IMR-90 (cell line): Measurements from ENCODE around the gene SRCIN1. TPM values are rescaled to one million over a fixed set of nuclear protein-coding genes. Genes with fewer than 3 reads are reported as not detected.

Experiments
- ATAC-seq: fragments of 200-7000 bp; cut with Tn5 transposase; 2 replicates; pipeline ENCODE4 v1.9.1; 2020; ENCODE audit warnings: low read depth, mild to moderate bottlenecking, moderate library complexity
- BruUV-seq: library from RNA; stranded (reverse); fragments of 400-500 nt; replicated peaks from 2 replicates; lab custom pipeline; 2021; lab: Mats Ljungman, UMichigan
- CTCF ChIA-PET: fragments of 300-600 bp; formaldehyde crosslinking; extraction: SDS; loops from one replicate; lab custom pipeline; 2021; ENCODE audit warnings: antibody characterized with exemption; lab: Yijun Ruan, JAX
- POLR2A ChIA-PET: fragments of 300-600 bp; sonication (Branson Sonifier 250); formaldehyde crosslinking; loops from one replicate; lab custom pipeline; 2022; ENCODE audit warnings: antibody characterized with exemption; ENCODE audit not compliant: unreplicated experiment; lab: Charles Lee
- DNase-seq: peaks from one replicate; pipeline ENCODE4 v3.0.0; 2013
- H2AFZ ChIP-seq: replicated peaks from 2 replicates; pipeline ENCODE3; 2013; ENCODE audit warnings: low read length, mild to moderate bottlenecking; ENCODE audit not compliant: poor library complexity
- H2AK5ac ChIP-seq: 2 replicates; pipeline ENCODE4 v1.6.1; 2013; ENCODE audit warnings: low read depth, low read length, inconsistent platforms
- H2AK9ac ChIP-seq: replicated peaks from 2 replicates; pipeline ENCODE3; 2013; ENCODE audit warnings: mild to moderate bottlenecking, low read depth, low read length, moderate library complexity; ENCODE audit not compliant: poor library complexity
- H2BK120ac ChIP-seq: 2 replicates; pipeline ENCODE4 v1.6.1; 2013; ENCODE audit warnings: low read depth, low read length, inconsistent platforms
- H2BK15ac ChIP-seq: 3 replicates; pipeline ENCODE4 v1.6.1; 2013; ENCODE audit warnings: low read depth, low read length, inconsistent platforms
- H2BK20ac ChIP-seq: 2 replicates; pipeline ENCODE4 v1.6.1; 2013; ENCODE audit warnings: low read depth, mild to moderate bottlenecking, inconsistent platforms, low read length, moderate library complexity
- H2BK5ac ChIP-seq: 2 replicates; pipeline ENCODE4 v1.6.1; 2013; ENCODE audit warnings: mild to moderate bottlenecking, low read depth, low read length, inconsistent platforms; ENCODE audit not compliant: poor library complexity, severe bottlenecking
- H3K14ac ChIP-seq: replicated peaks from 2 replicates; pipeline ENCODE4 v1.6.1; 2013; ENCODE audit warnings: low read depth, low read length, inconsistent platforms
- H3K18ac ChIP-seq: 2 replicates; pipeline ENCODE4 v1.6.1; 2013; ENCODE audit warnings: low read depth, low read length, control low read depth
- H3K23ac ChIP-seq: 2 replicates; pipeline ENCODE4 v1.6.1; 2013; ENCODE audit warnings: low read depth, low read length, inconsistent platforms
- H3K27ac ChIP-seq: 2 replicates; pipeline ENCODE4 v1.5.1; 2013; ENCODE audit warnings: mild to moderate bottlenecking, control low read depth, low read length; ENCODE audit not compliant: insufficient read depth
- H3K27me3 ChIP-seq: 2 replicates; pipeline ENCODE4 v1.6.1; 2013; ENCODE audit warnings: low read length; ENCODE audit not compliant: control insufficient read depth, insufficient read depth
- H3K36me3 ChIP-seq: 2 replicates; pipeline ENCODE4 v1.6.1; 2013; ENCODE audit warnings: low read length, mixed read lengths; ENCODE audit not compliant: control insufficient read depth, insufficient read depth
- H3K4ac ChIP-seq: 2 replicates; pipeline ENCODE4 v1.6.1; 2013; ENCODE audit warnings: low read depth, low read length, inconsistent platforms
- H3K4me1 ChIP-seq: 2 replicates; pipeline ENCODE4 v1.6.1; 2013; ENCODE audit warnings: low read length, mixed read lengths; ENCODE audit not compliant: control insufficient read depth, insufficient read depth
- H3K4me2 ChIP-seq: 2 replicates; pipeline ENCODE4 v1.6.1; 2013; ENCODE audit warnings: low read depth, mild to moderate bottlenecking, control low read depth, low read length, moderate library complexity
- H3K4me3 ChIP-seq: 2 replicates; pipeline ENCODE4 v1.5.1; 2013; ENCODE audit warnings: low read depth, mild to moderate bottlenecking, control low read depth, low read length, moderate library complexity; ENCODE audit not compliant: insufficient read depth
- H3K56ac ChIP-seq: 2 replicates; pipeline ENCODE4 v1.6.1; 2013; ENCODE audit warnings: low read length, inconsistent platforms; ENCODE audit not compliant: insufficient read depth; ENCODE audit errors: extremely low read depth
- H3K79me1 ChIP-seq, 2 experiments: 2 replicates each; pipeline ENCODE4 v1.6.1; 2013; ENCODE audit warnings: low read length in 2 of 2, inconsistent platforms in 1 of 2, low read depth in 1 of 2
- H3K9ac ChIP-seq: 2 replicates; pipeline ENCODE4 v1.6.1; 2013; ENCODE audit warnings: low read depth, low read length, control low read depth
- H3K9me1 ChIP-seq: 2 replicates; pipeline ENCODE4 v1.6.1; 2013; ENCODE audit warnings: low read length, inconsistent platforms; ENCODE audit not compliant: insufficient read depth
- H3K9me3 ChIP-seq: 2 replicates; pipeline ENCODE4 v1.6.1; 2013; ENCODE audit warnings: low read length; ENCODE audit not compliant: control insufficient read depth, insufficient read depth
- H4K20me1 ChIP-seq: 2 replicates; pipeline ENCODE4 v1.6.1; 2013; ENCODE audit warnings: low read length, inconsistent platforms; ENCODE audit not compliant: insufficient read depth
- H4K5ac ChIP-seq: 2 replicates; pipeline ENCODE4 v1.6.1; 2013; ENCODE audit warnings: mild to moderate bottlenecking, low read depth, low read length, control low read depth
- H4K8ac ChIP-seq, 2 experiments: 2 replicates each; pipeline ENCODE4 v1.6.1; 2013; ENCODE audit warnings: low read depth in 2 of 2, low read length in 2 of 2, control low read depth in 1 of 2, inconsistent platforms in 1 of 2
- H4K91ac ChIP-seq: 2 replicates; pipeline ENCODE4 v1.6.1; 2013; ENCODE audit warnings: low read depth, low read length, inconsistent platforms; ENCODE audit not compliant: insufficient read depth
- BHLHE40 ChIP-seq: fragments of 150-350 bp; IDR thresholded peaks from 2 replicates; pipeline ENCODE4 v1.6.1; 2016; ENCODE audit warnings: mild to moderate bottlenecking, low read depth, low read length
- CEBPB ChIP-seq: IDR thresholded peaks from 2 replicates; pipeline ENCODE4 v1.6.1; 2012; ENCODE audit warnings: low read depth, low read length, improper control_type of control experiment
- CHD1 ChIP-seq: IDR thresholded peaks from 2 replicates; pipeline ENCODE4 v1.6.1; 2012; ENCODE audit warnings: low read depth, low read length, improper control_type of control experiment
- FOS ChIP-seq: fragments of 150-350 bp; IDR thresholded peaks from 2 replicates; pipeline ENCODE4 v1.6.1; 2016; ENCODE audit warnings: low read depth, low read length
- MAFK ChIP-seq: IDR thresholded peaks from 2 replicates; pipeline ENCODE4 v1.6.1; 2012; ENCODE audit warnings: low read depth, low read length, improper control_type of control experiment
- MAZ ChIP-seq: IDR thresholded peaks from 2 replicates; pipeline ENCODE4 v1.6.1; 2012; ENCODE audit warnings: low read depth, mild to moderate bottlenecking, low read length, improper control_type of control experiment, moderate library complexity, borderline replicate concordance
- MXI1 ChIP-seq: IDR thresholded peaks from 2 replicates; pipeline ENCODE4 v1.6.1; 2012; ENCODE audit warnings: low read depth, mild to moderate bottlenecking, low read length, moderate library complexity, borderline replicate concordance
- NFE2L2 ChIP-seq: fragments of 150-350 bp; IDR thresholded peaks from 2 replicates; pipeline ENCODE4 v1.6.1; 2016; ENCODE audit warnings: low read depth, mild to moderate bottlenecking, low read length
- POLR2A ChIP-seq: IDR thresholded peaks from 2 replicates; pipeline ENCODE4 v1.6.1; 2012; ENCODE audit warnings: mild to moderate bottlenecking, low read depth, low read length
- RAD21 ChIP-seq: IDR thresholded peaks from 2 replicates; pipeline ENCODE4 v1.6.1; 2012; ENCODE audit warnings: low read length, improper control_type of control experiment
- RCOR1 ChIP-seq: IDR thresholded peaks from 2 replicates; pipeline ENCODE4 v1.6.1; 2012; ENCODE audit warnings: mild to moderate bottlenecking, low read length, improper control_type of control experiment; ENCODE audit not compliant: insufficient replicate concordance
- RFX5 ChIP-seq: IDR thresholded peaks from 2 replicates; pipeline ENCODE4 v1.8.0; 2012; ENCODE audit warnings: low read depth, mild to moderate bottlenecking, low read length, moderate library complexity
- SMC3 ChIP-seq: fragments of 150-350 bp; IDR thresholded peaks from 2 replicates; pipeline ENCODE4 v1.6.1; 2016; ENCODE audit warnings: low read depth, mild to moderate bottlenecking, antibody characterized with exemption, low read length, moderate library complexity
- WGBS, 2 experiments: methylation state at CpG; one replicate each; pipeline versions ENCODE4 v1.1.5 to v1.1.7; 2013; ENCODE audit warnings: missing lambda C conversion rate in 2 of 2; ENCODE audit not compliant: insufficient read length in 1 of 2; ENCODE audit errors: extremely low coverage in 2 of 2; 5-methylcytosine and 5-hydroxymethylcytosine counted together
- dilution Hi-C: fragments of 300-500 bp; cut with HindIII; formaldehyde crosslinking; loops from one replicate; pipeline ENCODE4 v1.14.3; 2018; ENCODE audit warnings: low sequenced_read_pairs; ENCODE audit not compliant: unreplicated experiment
- in situ Hi-C: fragments of 300-500 bp; cut with MboI; formaldehyde crosslinking; loops from 3 replicates; pipeline ENCODE4 v1.14.3; 2019; ENCODE audit warnings: low sequenced_read_pairs, inconsistent platforms, mixed read lengths
- intact Hi-C: fragments of 100-400 bp; cut with micrococcal nuclease; formaldehyde crosslinking; loops from 2 replicates; pipeline ENCODE4 v1.10.0; 2022
- polyA plus RNA-seq, 3 experiments: library from polyadenylated mRNA; depleted of rRNA; stranded (reverse); fragments of >200 nt; gene quantifications; 2 replicates each; pipeline ENCODE4 v1.2.3, GENCODE V29; 2012; ENCODE audit warnings: low replicate concordance in 1 of 3
- total RNA-seq: library from RNA; depleted of rRNA; stranded (reverse); fragments of >200 nt; gene quantifications from 2 replicates; pipeline ENCODE4 v1.2.3, GENCODE V29; 2012
- TF ChIP-seq, protein P1 (sequence below): conservative IDR thresholded peaks from 2 replicates; pipeline ENCODE4 v1.5.1; 2012; ENCODE audit warnings: mild to moderate bottlenecking, low read depth, low read length, improper control_type of control experiment
- TF ChIP-seq, protein P2 (sequence below): fragments of 150-350 bp; IDR thresholded peaks from 2 replicates; pipeline ENCODE4 v1.6.1; 2017; ENCODE audit warnings: mild to moderate bottlenecking, antibody characterized with exemption, low read length, low read depth
- TF ChIP-seq, protein P3 (sequence below): fragments of 150-350 bp; IDR thresholded peaks from 2 replicates; pipeline ENCODE4 v1.6.1; 2016; ENCODE audit warnings: low read depth, mild to moderate bottlenecking, low read length, moderate library complexity, borderline replicate concordance

SRCIN1 gene
- total and polyA plus RNA-seq, 2 of the 4 experiments (the other 2 are of a cell fraction), result not detected

DNA sequence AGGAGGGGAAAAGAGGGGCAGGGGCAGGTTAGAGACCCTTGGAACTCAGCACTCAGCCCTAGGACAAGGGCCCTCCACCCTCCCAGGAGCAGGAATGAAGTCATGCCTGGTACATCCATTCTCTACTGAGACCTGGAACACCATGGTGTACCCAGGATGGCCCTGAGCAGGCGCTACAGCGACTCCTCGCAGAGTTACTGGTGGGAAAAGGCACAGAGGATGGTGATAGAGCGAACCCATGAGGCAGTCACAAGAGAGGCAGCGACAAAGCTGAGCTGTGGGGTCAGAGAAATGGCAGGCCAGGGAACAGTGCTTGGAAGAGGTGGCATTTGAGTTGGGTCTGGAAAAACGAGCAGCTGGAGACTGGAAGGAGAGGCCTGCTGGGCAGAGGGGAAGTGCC, 37.5 kb downstream of the SRCIN1 start:
- Histone ChIP-seq H4K20me1 (peaks cover 5% of the 10 kb centered on the region; the same call in 1 of the 2 replicates), H4K5ac (no peak overlapping the region), H3K9me3 (peaks cover 2% of the 10 kb centered on the region; the same call in 1 of the 2 replicates), H2AFZ (no peak overlapping the region), H2BK120ac (no peak overlapping the region), H3K4me2 (no peak overlapping the region), H3K4me3 (no peak overlapping the region), H3K9ac (no peak overlapping the region), H4K8ac (no peak overlapping the region), H2BK5ac (no peak overlapping the region), H2AK9ac (no peak overlapping the region), H3K18ac (no peak overlapping the region), H3K36me3 (no peaks in the 10 kb centered on the region), H3K14ac (no peak overlapping the region), H3K56ac (no peak overlapping the region), H2BK15ac (no peak overlapping the region), H3K27me3 (peaks cover 94% of the 10 kb centered on the region), H3K9me1 (no peaks in the 10 kb centered on the region), H3K27ac (no peak overlapping the region), H3K79me1 (no peaks in the 10 kb centered on the region), H3K4me1 (no peaks in the 10 kb centered on the region), H2AK5ac (no peak overlapping the region), H2BK20ac (no peak overlapping the region), H3K4ac (no peak overlapping the region), H4K91ac (no peak overlapping the region), H3K23ac (no peak overlapping the region)
- CTCF ChIA-PET, result no interaction called here
- dilution Hi-C loops (no loop called here), intact Hi-C loops (no loop called here), in situ Hi-C loops (loop anchor here (10.0 kb wide), 1 partner anchor 97 kb away; no protein-coding TSS in a partner anchor)
- no TSS peak for BruUV-seq
- TF ChIP-seq, protein P1, sequence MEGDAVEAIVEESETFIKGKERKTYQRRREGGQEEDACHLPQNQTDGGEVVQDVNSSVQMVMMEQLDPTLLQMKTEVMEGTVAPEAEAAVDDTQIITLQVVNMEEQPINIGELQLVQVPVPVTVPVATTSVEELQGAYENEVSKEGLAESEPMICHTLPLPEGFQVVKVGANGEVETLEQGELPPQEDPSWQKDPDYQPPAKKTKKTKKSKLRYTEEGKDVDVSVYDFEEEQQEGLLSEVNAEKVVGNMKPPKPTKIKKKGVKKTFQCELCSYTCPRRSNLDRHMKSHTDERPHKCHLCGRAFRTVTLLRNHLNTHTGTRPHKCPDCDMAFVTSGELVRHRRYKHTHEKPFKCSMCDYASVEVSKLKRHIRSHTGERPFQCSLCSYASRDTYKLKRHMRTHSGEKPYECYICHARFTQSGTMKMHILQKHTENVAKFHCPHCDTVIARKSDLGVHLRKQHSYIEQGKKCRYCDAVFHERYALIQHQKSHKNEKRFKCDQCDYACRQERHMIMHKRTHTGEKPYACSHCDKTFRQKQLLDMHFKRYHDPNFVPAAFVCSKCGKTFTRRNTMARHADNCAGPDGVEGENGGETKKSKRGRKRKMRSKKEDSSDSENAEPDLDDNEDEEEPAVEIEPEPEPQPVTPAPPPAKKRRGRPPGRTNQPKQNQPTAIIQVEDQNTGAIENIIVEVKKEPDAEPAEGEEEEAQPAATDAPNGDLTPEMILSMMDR, result no peak
- TF ChIP-seq RCOR1 (no peak), NFE2L2 (no peak), POLR2A (no peak), MAFK (no peak), BHLHE40 (no peak), CHD1 (no peak), MAZ (no peak), RFX5 (no peak), FOS (no peak), RAD21 (no peak), MXI1 (no peak), CEBPB (no peak), SMC3 (no peak)
- TF ChIP-seq, protein P2, sequence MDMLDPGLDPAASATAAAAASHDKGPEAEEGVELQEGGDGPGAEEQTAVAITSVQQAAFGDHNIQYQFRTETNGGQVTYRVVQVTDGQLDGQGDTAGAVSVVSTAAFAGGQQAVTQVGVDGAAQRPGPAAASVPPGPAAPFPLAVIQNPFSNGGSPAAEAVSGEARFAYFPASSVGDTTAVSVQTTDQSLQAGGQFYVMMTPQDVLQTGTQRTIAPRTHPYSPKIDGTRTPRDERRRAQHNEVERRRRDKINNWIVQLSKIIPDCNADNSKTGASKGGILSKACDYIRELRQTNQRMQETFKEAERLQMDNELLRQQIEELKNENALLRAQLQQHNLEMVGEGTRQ, result no peak
- TF ChIP-seq, protein P3, sequence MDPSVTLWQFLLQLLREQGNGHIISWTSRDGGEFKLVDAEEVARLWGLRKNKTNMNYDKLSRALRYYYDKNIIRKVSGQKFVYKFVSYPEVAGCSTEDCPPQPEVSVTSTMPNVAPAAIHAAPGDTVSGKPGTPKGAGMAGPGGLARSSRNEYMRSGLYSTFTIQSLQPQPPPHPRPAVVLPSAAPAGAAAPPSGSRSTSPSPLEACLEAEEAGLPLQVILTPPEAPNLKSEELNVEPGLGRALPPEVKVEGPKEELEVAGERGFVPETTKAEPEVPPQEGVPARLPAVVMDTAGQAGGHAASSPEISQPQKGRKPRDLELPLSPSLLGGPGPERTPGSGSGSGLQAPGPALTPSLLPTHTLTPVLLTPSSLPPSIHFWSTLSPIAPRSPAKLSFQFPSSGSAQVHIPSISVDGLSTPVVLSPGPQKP, result no peak
- DNase-seq, result no peak
- ATAC-seq, result no peak
- 25% methylated on average over 4 of the region's 6 CpGs; no CpG with 5 or more reads in 1 of the 2 experiments for WGBS, 2 experiments
- POLR2A ChIA-PET, result no interaction called here
